ENCODE data around the gene PCBD2. TPM values are rescaled to one million over a fixed set of nuclear protein-coding genes. Genes with fewer than 3 reads are reported as not detected.

Gene PCBD2
- total and polyA plus RNA-seq, 2 of the 4 experiments (the other 2 are of a cell fraction): 2.2 to 2.7 TPM

DNA sequence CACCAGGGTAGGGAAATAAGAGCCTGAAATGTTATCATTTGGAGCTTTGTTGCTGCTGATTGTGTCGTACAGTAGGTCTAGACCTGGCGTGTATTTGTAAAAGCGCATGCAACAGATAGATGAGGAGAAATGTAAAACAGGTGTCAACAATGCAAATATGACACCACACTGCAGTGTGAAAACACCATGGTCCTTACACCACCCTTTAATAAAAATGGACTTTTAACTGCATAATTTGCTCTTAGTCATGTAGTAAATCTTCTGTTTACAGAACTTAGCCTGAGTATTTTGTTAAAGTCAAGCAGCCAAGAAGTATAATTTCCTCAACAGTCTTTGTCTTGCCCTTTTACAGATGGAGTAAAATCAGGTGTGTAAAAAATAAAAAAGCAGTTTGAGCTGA is 13.9 kb downstream of the PCBD2 start:
- no peak overlapping the region for H4K91ac ChIP-seq (ENCODE audit: insufficient read depth, low read depth, low read length)
- peak overlapping the region; percentile 30; the same call in 1 of the 2 replicates for H2AK5ac ChIP-seq (ENCODE audit: low read depth, low read length)
- H2BK15ac ChIP-seq (ENCODE audit: low read depth, low read length): no peak overlapping the region
- H3K9me3 ChIP-seq (ENCODE audit: control insufficient read depth, insufficient read depth, low read length): no peaks in the 10 kb centered on the region
- H3K4me2 ChIP-seq (ENCODE audit: low read depth, low read length): no peak overlapping the region
- H4K8ac ChIP-seq (ENCODE audit: low read depth in 2 of 2, low read length in 2 of 2): no peak overlapping the region
- H3K4me3 ChIP-seq (ENCODE audit: insufficient read depth, low read depth, low read length): no peak overlapping the region
- no TSS peak for BruUV-seq (replicated peaks)
- no peaks in the 10 kb centered on the region for H3K27me3 ChIP-seq (ENCODE audit: control insufficient read depth, insufficient read depth, low read length)
- H3K27ac ChIP-seq (ENCODE audit: insufficient read depth, low read length): no peak overlapping the region
- ChIA-PET CTCF (no interaction called here), POLR2A (ENCODE audit: unreplicated experiment) (no interaction called here)
- dilution Hi-C loops (cut with HindIII; ENCODE audit: low sequenced_read_pairs, unreplicated experiment): no loop called here
- H2BK5ac ChIP-seq (ENCODE audit: low read depth, low read length, poor library complexity, severe bottlenecking): no peak overlapping the region
- in situ Hi-C loops (cut with MboI; ENCODE audit: low sequenced_read_pairs): no loop called here
- H3K18ac ChIP-seq (ENCODE audit: low read depth, low read length): no peak overlapping the region
- peaks cover 3 to 6% of the 10 kb centered on the region in 2 experiments; a peak in 3 of 4 replicates for H3K79me1 ChIP-seq (ENCODE audit: low read depth in 1 of 2, low read length in 2 of 2)
- no peak overlapping the region for H3K56ac ChIP-seq (ENCODE audit: extremely low read depth, insufficient read depth, low read length)
- H3K23ac ChIP-seq (ENCODE audit: low read depth, low read length): no peak overlapping the region
- no peak overlapping the region for H4K5ac ChIP-seq (ENCODE audit: low read depth, low read length)
- WGBS, 2 experiments (ENCODE audit: extremely low coverage in 2 of 2, insufficient read length in 1 of 2): no CpG with 5 or more reads among the region's 3 CpGs
- peaks cover 2% of the 10 kb centered on the region; the same call in 1 of the 2 replicates for H3K4me1 ChIP-seq (ENCODE audit: control insufficient read depth, insufficient read depth, low read length)
- H3K4ac ChIP-seq (ENCODE audit: low read depth, low read length): no peak overlapping the region
- ATAC-seq (ENCODE audit: low read depth) (no peak; the same call in 1 of the 2 replicates), DNase-seq (no peak)
- peaks cover 8% of the 10 kb centered on the region for H3K36me3 ChIP-seq (ENCODE audit: control insufficient read depth, insufficient read depth, low read length)
- H2BK20ac ChIP-seq (ENCODE audit: low read depth, low read length): no peak overlapping the region
- no peak overlapping the region for H3K14ac ChIP-seq (replicated peaks; ENCODE audit: low read depth, low read length)
- no peak overlapping the region for H3K9ac ChIP-seq (ENCODE audit: low read depth, low read length)
- H2BK120ac ChIP-seq (ENCODE audit: low read depth, low read length): no peak overlapping the region
- no peak overlapping the region for H2AFZ ChIP-seq (replicated peaks; ENCODE audit: low read length, poor library complexity)
- no peak overlapping the region for H2AK9ac ChIP-seq (replicated peaks; ENCODE audit: low read depth, low read length, poor library complexity)
- peaks cover 3% of the 10 kb centered on the region; the same call in 1 of the 2 replicates for H3K9me1 ChIP-seq (ENCODE audit: insufficient read depth, low read length)
- TF ChIP-seq, protein P1, sequence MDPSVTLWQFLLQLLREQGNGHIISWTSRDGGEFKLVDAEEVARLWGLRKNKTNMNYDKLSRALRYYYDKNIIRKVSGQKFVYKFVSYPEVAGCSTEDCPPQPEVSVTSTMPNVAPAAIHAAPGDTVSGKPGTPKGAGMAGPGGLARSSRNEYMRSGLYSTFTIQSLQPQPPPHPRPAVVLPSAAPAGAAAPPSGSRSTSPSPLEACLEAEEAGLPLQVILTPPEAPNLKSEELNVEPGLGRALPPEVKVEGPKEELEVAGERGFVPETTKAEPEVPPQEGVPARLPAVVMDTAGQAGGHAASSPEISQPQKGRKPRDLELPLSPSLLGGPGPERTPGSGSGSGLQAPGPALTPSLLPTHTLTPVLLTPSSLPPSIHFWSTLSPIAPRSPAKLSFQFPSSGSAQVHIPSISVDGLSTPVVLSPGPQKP (IDR thresholded peaks at IDR 0.05; ENCODE audit: borderline replicate concordance, low read depth, low read length): no peak
- no peak for TF ChIP-seq MXI1 (IDR thresholded peaks at IDR 0.05; ENCODE audit: borderline replicate concordance, low read depth, low read length)
- no peak for TF ChIP-seq SMC3 (IDR thresholded peaks at IDR 0.05; ENCODE audit: low read depth, low read length)
- TF ChIP-seq CHD1 (IDR thresholded peaks at IDR 0.05; ENCODE audit: low read depth, low read length): no peak
- TF ChIP-seq CEBPB (IDR thresholded peaks at IDR 0.05; ENCODE audit: low read depth, low read length): no peak
- no peak for TF ChIP-seq MAZ (IDR thresholded peaks at IDR 0.05; ENCODE audit: borderline replicate concordance, low read depth, low read length)
- TF ChIP-seq RAD21 (IDR thresholded peaks at IDR 0.05; ENCODE audit: low read length): no peak
- TF ChIP-seq POLR2A (IDR thresholded peaks at IDR 0.05; ENCODE audit: low read depth, low read length): no peak
- TF ChIP-seq MAFK (IDR thresholded peaks at IDR 0.05; ENCODE audit: low read depth, low read length): no peak
- no peak for TF ChIP-seq NFE2L2 (IDR thresholded peaks at IDR 0.05; ENCODE audit: low read depth, low read length)
- intact Hi-C loops (cut with micrococcal nuclease): no loop called here
- no peaks in the 10 kb centered on the region for H4K20me1 ChIP-seq (ENCODE audit: insufficient read depth, low read length)

Measured in IMR-90 (cell line).